Vagina (tissue), 2 donors: ENCODE measurements around the gene MIS18BP1. TPM values are rescaled to one million over a fixed set of nuclear protein-coding genes. Genes with fewer than 3 reads are reported as not detected.

Source experiments
- DNase-seq, 2 donors: peaks; one replicate each; pipeline ENCODE4 v3.0.0-alpha.2; 2017; ENCODE audit errors: extremely low spot score in 2 of 2
- H3K27ac ChIP-seq: fragments of 200-600 bp; sonication (generic); one replicate; pipeline ENCODE4 v1.5.1; 2019
- H3K27me3 ChIP-seq: fragments of 200-600 bp; sonication (generic); one replicate; pipeline ENCODE4 v1.5.1; 2019
- H3K36me3 ChIP-seq, 2 donors: fragments of 200-600 bp; sonication (generic); one replicate each; pipeline ENCODE4 v1.5.1; 2017 to 2019
- H3K4me1 ChIP-seq: fragments of 200-600 bp; sonication (generic); one replicate; pipeline ENCODE4 v1.5.1; 2019
- H3K4me3 ChIP-seq, 2 donors: fragments of 200-600 bp; sonication (generic); 1 replicate in 1 of 2; 2 replicates in 1 of 2; pipeline ENCODE4 v1.5.1; 2016 to 2019
- H3K9me3 ChIP-seq: fragments of 200-600 bp; sonication (generic); one replicate; pipeline ENCODE4 v1.5.1; 2019
- POLR2A ChIP-seq, 2 donors: fragments of 450-650 bp; IDR thresholded peaks; one replicate each; pipeline ENCODE4 v1.6.1; 2017; ENCODE audit warnings: antibody characterized with exemption in 2 of 2, mild to moderate bottlenecking in 2 of 2, moderate library complexity in 2 of 2
- POLR2AphosphoS5 ChIP-seq, 2 donors: sonication (generic); formaldehyde crosslinking; IDR thresholded peaks; one replicate each; pipeline ENCODE4 v1.9.0; 2017; ENCODE audit warnings: antibody characterized with exemption in 2 of 2, mild to moderate bottlenecking in 2 of 2, low read depth in 1 of 2; ENCODE audit not compliant: insufficient read depth in 1 of 2
- intact Hi-C: fragments of 100-400 bp; cut with DNase I; formaldehyde crosslinking; loops from one replicate; pipeline ENCODE4 v1.15.1; 2023
- total RNA-seq: library from RNA; depleted of rRNA; stranded (reverse); fragments of >200 nt; gene quantifications from one replicate; pipeline ENCODE4 v1.2.3, GENCODE V29; 2016
- TF ChIP-seq, protein P1 (sequence below), 3 experiments: fragments of 450-650 bp in 2 of 3; fragments of 200-600 bp in 1 of 3; sonication (generic) in 1 of 3; IDR thresholded peaks; one replicate each; pipeline ENCODE4 v1.5.1; 2017 to 2019; ENCODE audit warnings: antibody characterized with exemption in 3 of 3, mild to moderate bottlenecking in 2 of 3, moderate library complexity in 2 of 3

MIS18BP1 gene
- total RNA-seq, 1 donor from 2014 or later: 18.7 TPM

DNA sequence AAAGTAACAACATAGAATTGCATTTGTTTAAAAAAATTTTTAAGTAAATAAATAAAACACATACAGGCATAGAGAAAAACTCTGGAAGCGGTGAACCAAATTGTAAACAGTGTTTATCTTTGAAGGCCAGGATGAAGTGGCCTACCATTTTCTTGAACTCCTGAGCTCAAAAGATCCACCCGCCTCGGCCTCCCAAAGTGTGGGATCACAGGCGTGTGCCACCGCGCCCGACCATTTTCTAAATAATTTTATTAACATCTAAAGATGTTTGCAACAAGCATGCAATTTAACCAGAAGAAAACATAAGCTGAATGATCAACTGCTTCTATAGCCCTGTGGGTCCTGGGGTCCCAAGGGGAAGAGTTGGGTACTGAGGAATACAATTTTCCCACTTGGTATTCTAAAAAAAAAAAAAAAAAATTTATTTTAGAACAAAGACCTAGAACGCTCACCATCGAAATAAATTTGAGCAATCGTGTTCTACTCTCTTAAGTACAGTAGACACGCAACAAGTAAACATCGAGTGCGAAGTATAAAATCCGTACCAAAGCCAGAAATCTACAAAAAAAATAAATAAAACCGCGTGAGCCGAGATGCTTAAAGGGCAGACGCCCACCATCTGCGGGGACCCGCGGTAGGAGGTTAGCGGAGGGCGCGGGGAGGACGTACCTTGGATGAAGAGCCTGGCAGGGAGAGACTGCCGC, 484 bp downstream of the MIS18BP1 start:
- no peak for DNase-seq
- H3K4me1 ChIP-seq: peaks cover 41% of the 10 kb centered on the region
- intact Hi-C loops: loop anchor here (10.0 kb wide), 2 partner anchors 118 to 338 kb away; partner anchors contain the start of genes FANCM and FKBP3
- peak overlapping the region; percentile 92 for H3K27ac ChIP-seq
- TF ChIP-seq POLR2AphosphoS5 (IDR thresholded peaks at IDR 0.05; ENCODE audit: insufficient read depth in 1 of 2, low read depth in 1 of 2) (no peak), POLR2A (IDR thresholded peaks at IDR 0.05) (no peak)
- TF ChIP-seq, protein P1, sequence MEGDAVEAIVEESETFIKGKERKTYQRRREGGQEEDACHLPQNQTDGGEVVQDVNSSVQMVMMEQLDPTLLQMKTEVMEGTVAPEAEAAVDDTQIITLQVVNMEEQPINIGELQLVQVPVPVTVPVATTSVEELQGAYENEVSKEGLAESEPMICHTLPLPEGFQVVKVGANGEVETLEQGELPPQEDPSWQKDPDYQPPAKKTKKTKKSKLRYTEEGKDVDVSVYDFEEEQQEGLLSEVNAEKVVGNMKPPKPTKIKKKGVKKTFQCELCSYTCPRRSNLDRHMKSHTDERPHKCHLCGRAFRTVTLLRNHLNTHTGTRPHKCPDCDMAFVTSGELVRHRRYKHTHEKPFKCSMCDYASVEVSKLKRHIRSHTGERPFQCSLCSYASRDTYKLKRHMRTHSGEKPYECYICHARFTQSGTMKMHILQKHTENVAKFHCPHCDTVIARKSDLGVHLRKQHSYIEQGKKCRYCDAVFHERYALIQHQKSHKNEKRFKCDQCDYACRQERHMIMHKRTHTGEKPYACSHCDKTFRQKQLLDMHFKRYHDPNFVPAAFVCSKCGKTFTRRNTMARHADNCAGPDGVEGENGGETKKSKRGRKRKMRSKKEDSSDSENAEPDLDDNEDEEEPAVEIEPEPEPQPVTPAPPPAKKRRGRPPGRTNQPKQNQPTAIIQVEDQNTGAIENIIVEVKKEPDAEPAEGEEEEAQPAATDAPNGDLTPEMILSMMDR (IDR thresholded peaks at IDR 0.05): no peak
- H3K9me3 ChIP-seq: no peaks in the 10 kb centered on the region
- no peaks in the 10 kb centered on the region for H3K27me3 ChIP-seq
- H3K36me3 ChIP-seq: no peaks in the 10 kb centered on the region
- peak overlapping the region; percentile 44 to 67 for H3K4me3 ChIP-seq

DNA sequence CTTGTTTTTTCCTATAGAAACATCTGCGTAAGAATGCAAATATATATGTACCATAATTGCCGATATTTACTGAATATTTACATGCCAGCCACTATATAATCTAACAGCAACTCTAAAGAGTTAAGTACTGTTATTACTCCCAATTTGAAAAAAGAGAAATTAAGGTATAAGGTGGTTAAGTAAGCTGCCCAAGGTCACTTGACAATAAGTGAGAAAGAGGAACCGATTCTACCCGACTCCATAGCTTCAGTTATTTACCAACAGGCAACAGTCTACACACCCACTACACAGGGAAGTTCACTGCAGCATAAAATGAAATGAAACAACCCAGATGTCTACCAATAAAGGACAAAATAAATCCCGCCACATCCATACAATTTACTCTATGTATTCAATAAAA, 1.1 kb downstream of the MIS18BP1 start:
- Histone ChIP-seq H3K27ac (peak overlapping the region; percentile 92), H3K27me3 (no peaks in the 10 kb centered on the region), H3K4me1 (peaks cover 41% of the 10 kb centered on the region), H3K36me3 (no peaks in the 10 kb centered on the region), H3K9me3 (no peaks in the 10 kb centered on the region), H3K4me3 (peak overlapping the region; percentile 44 to 67)
- TF ChIP-seq, protein P1 (IDR thresholded peaks at IDR 0.05): no peak
- no peak for TF ChIP-seq POLR2AphosphoS5 (IDR thresholded peaks at IDR 0.05; ENCODE audit: insufficient read depth in 1 of 2, low read depth in 1 of 2)
- no peak for TF ChIP-seq POLR2A (IDR thresholded peaks at IDR 0.05)
- no peak for DNase-seq
- intact Hi-C loops: loop anchor here (10.0 kb wide), 2 partner anchors 117 to 337 kb away; partner anchors contain the start of genes FANCM and FKBP3

DNA sequence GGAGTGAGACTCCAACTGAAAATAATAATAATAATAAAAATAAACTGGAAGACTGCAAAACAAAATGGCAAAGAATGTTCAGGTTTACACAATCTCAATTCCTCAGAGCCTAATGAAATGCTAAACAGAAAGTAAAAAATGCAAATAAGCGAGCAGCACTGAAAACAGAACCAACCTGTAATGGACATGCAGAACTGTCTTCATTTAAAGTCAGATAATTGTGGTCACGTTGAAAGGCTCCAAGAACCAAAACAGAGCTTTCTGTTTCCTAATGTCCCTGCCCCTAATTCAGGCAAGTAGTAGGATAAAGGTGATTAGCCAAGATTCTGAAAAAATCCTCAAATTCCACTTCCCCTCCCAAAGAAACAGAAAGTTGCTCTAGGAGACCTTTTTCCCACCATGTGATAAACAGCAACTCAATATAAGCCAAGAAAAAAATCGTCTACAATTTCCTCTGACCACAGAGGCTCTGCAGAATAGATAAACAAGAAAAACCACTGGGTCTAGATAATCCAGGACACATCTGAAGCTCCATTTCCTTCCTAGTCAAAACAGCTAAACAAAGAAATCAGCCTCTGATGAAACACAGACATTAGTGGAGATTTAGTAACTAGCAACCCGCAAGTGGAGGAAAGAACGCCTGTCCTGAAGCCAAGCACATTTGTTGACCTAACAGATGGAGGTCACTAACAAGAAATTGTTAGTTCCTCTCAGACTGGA, 3.0 kb downstream of the MIS18BP1 start:
- Histone ChIP-seq H3K27ac (peak overlapping the region; percentile 43), H3K9me3 (no peaks in the 10 kb centered on the region), H3K27me3 (no peaks in the 10 kb centered on the region), H3K4me3 (peak overlapping the region in 1 of 2 donors; percentile 26), H3K4me1 (peaks cover 41% of the 10 kb centered on the region), H3K36me3 (no peaks in the 10 kb centered on the region)
- DNase-seq: no peak
- TF ChIP-seq POLR2A (IDR thresholded peaks at IDR 0.05): no peak
- TF ChIP-seq, protein P1 (IDR thresholded peaks at IDR 0.05): no peak
- TF ChIP-seq POLR2AphosphoS5 (IDR thresholded peaks at IDR 0.05; ENCODE audit: insufficient read depth in 1 of 2, low read depth in 1 of 2): no peak
- intact Hi-C loops: loop anchor here (10.0 kb wide), 2 partner anchors 115 to 335 kb away; partner anchors contain the start of genes FANCM and FKBP3

DNA sequence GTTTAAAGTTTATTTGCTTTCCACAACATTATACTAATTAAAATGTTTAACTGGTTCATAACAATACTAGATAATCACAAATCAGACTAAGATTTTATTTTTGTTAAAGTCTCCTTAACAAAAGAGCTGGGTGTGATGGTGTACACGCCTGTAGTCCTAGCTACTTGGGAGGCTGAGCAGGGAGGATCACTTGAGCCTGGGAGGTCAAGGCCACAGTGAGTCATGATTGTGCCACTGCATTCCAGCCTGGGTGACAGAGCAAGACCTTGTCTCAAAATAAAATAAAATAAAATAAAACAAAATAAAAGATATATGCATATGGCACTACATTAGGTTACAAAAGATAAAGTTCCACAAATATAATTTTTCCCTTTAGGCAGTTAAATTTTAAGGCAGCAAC, 5.6 kb downstream of the MIS18BP1 start:
- Histone ChIP-seq H3K4me1 (peaks cover 50% of the 10 kb centered on the region), H3K9me3 (no peaks in the 10 kb centered on the region), H3K27me3 (no peaks in the 10 kb centered on the region), H3K4me3 (no peak overlapping the region), H3K27ac (no peak overlapping the region), H3K36me3 (no peaks in the 10 kb centered on the region)
- TF ChIP-seq POLR2AphosphoS5 (IDR thresholded peaks at IDR 0.05; ENCODE audit: insufficient read depth in 1 of 2, low read depth in 1 of 2) (no peak), POLR2A (IDR thresholded peaks at IDR 0.05) (no peak)
- TF ChIP-seq, protein P1 (IDR thresholded peaks at IDR 0.05): no peak
- DNase-seq: no peak
- intact Hi-C loops: no loop called here
